Testis (tissue), 2 donors: Measurements from ENCODE around the gene ALOX5.
"Not testable (repeated sequence)": the region's sequence is repeated elsewhere in the genome, so short reads cannot be mapped to it uniquely, and the experiment has no call there.

ENCODE experiments used
- CTCF ChIP-seq, 3 experiments: fragments of 450-650 bp in 2 of 3; fragments of 200-600 bp in 1 of 3; sonication (generic) in 1 of 3; IDR thresholded peaks; one replicate each; pipeline ENCODE4 v1.5.1; 2016 to 2019; ENCODE audit warnings: antibody characterized with exemption in 3 of 3, mild to moderate bottlenecking in 2 of 3, moderate library complexity in 1 of 3
- POLR2A ChIP-seq: fragments of 450-650 bp; IDR thresholded peaks from one replicate; pipeline ENCODE4 v1.6.1; 2017; ENCODE audit warnings: antibody characterized with exemption, mild to moderate bottlenecking, moderate library complexity

- not testable (repeated sequence) for TF ChIP-seq POLR2A; CTCF (IDR thresholded peaks at IDR 0.05)
Measured at GRCh38 chr10:45348196-45348765, 25.7 kb upstream of the ALOX5 start.
